GDM1 (cell line): ENCODE measurements around the gene ARPC1B.
A peak's percentile ranks its signal among the peaks of the same experiment; 100 is the strongest.
"Not testable (repeated sequence)": the region's sequence is repeated elsewhere in the genome, so short reads cannot be mapped to it uniquely, and the experiment has no call there.

ENCODE experiments used
- DNase-seq: peaks from one replicate; lab custom pipeline; 2025; lab: John Stamatoyannopoulos, UW

Gene ARPC1B

GRCh38 chr7:99374111-99375064 lies at the start of gene ARPC1B:
TSS of gene ARPC1B (plus strand) at chr7:99374730. CDS start at chr7:99385715, 10,985 bp downstream.
- DNase-seq: peak; percentile 73

GRCh38 chr7:99325001-99325493 lies 49.5 kb upstream of the ARPC1B start:
- DNase-seq: no peak

- DNase-seq: peak; percentile 91
These were observed 48.7 kb upstream of the ARPC1B start, which contains the start of gene ARPC1A for GRCh38 chr7:99325592-99326407. TSS of gene ARPC1A (plus strand) at chr7:99325898. CDS start at chr7:99333354, 7,456 bp downstream.

- DNase-seq: no peak
These were observed 48.1 kb upstream of the ARPC1B start for GRCh38 chr7:99326408-99326782.

- peak; percentile 7 for DNase-seq
These were observed 44.1 kb upstream of the ARPC1B start for GRCh38 chr7:99330314-99330961.

GRCh38 chr7:99331002-99331401 lies 43.5 kb upstream of the ARPC1B start:
- DNase-seq: no peak

GRCh38 chr7:99339595-99339994 lies 34.9 kb upstream of the ARPC1B start:
- DNase-seq: no peak

GRCh38 chr7:99340659-99341058 lies 33.9 kb upstream of the ARPC1B start:
- DNase-seq: no peak

- no peak for DNase-seq
These were observed 30.4 kb upstream of the ARPC1B start for GRCh38 chr7:99344061-99344647.

- not testable (repeated sequence) for DNase-seq
These were observed 23.9 kb upstream of the ARPC1B start for GRCh38 chr7:99350641-99351040.

- no peak for DNase-seq
These were observed 22.3 kb upstream of the ARPC1B start for GRCh38 chr7:99352247-99352646.

GRCh38 chr7:99355098-99355497 lies 19.4 kb upstream of the ARPC1B start:
- no peak for DNase-seq

GRCh38 chr7:99357701-99358490 lies 16.6 kb upstream of the ARPC1B start:
- no peak for DNase-seq

- not testable (repeated sequence) for DNase-seq
These were observed 16.0 kb upstream of the ARPC1B start for GRCh38 chr7:99358521-99358920.

- no peak for DNase-seq
These were observed 14.9 kb upstream of the ARPC1B start for GRCh38 chr7:99359465-99360154.

- DNase-seq: no peak
These were observed 11.7 kb upstream of the ARPC1B start for GRCh38 chr7:99362801-99363200.

GRCh38 chr7:99363286-99363685 lies 11.2 kb upstream of the ARPC1B start:
- DNase-seq: no peak

- DNase-seq: peak; percentile 24
These were observed 9.0 kb upstream of the ARPC1B start for GRCh38 chr7:99365318-99366141.

GRCh38 chr7:99366646-99367045 lies 7.9 kb upstream of the ARPC1B start:
- DNase-seq: no peak
